ENCODE data around the gene ATRX. TPM values are rescaled to one million over a fixed set of nuclear protein-coding genes. Genes with fewer than 3 reads are reported as not detected.

The ATRX gene
- total RNA-seq, 4 donors from 2014 or later, result 22.8 to 249 (median 112) TPM

DNA sequence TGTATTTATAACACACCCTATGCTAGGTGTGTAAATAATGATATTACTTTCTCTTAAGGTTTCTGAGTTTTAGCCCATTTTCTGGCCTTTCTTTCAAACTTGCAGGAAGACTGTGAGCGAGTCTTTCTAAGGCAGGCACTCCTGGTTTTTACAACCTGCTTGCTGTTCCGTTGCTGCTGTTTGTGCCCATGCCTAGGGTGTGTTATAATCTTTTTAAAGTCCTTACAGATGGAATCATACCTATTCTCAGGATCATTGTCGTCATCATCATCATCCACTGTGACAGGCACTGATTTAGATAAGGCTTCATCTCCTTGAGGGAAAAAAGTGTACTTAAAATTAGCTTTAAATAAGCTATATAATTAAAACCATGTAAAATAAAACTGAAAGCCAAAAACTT is 110.0 kb downstream of the ATRX start:
- no peak for TF ChIP-seq POLR2A (IDR thresholded peaks at IDR 0.05)
- TF ChIP-seq CTCF (IDR thresholded peaks at IDR 0.05), result no peak
- Histone ChIP-seq H3K36me3 (no peaks in the 10 kb centered on the region), H3K27me3 (no peaks in the 10 kb centered on the region), H3K4me3 (no peak overlapping the region), H3K4me1 (no peaks in the 10 kb centered on the region), H3K27ac (no peak overlapping the region), H3K9me3 (no peaks in the 10 kb centered on the region)
- intact Hi-C loops (cut with DNase I; ENCODE audit: low total_unique reads), result no loop called here
- DNase-seq, result no peak

GRCh38 chrX:77668391-77669237 is 117.4 kb downstream of the ATRX start:
- no peak overlapping the region for H3K27ac ChIP-seq
- TF ChIP-seq POLR2A (IDR thresholded peaks at IDR 0.05) (no peak), CTCF (IDR thresholded peaks at IDR 0.05) (no peak)
- H3K36me3 ChIP-seq, result no peaks in the 10 kb centered on the region
- no peak for DNase-seq
- no peaks in the 10 kb centered on the region for H3K9me3 ChIP-seq
- no peaks in the 10 kb centered on the region for H3K4me1 ChIP-seq
- H3K4me3 ChIP-seq, result no peak overlapping the region
- H3K27me3 ChIP-seq, result no peaks in the 10 kb centered on the region
- intact Hi-C loops (cut with DNase I; ENCODE audit: low total_unique reads), result no loop called here

- H3K4me3 ChIP-seq, result no peak overlapping the region
- no peak for DNase-seq
- no peaks in the 10 kb centered on the region for H3K36me3 ChIP-seq
- H3K4me1 ChIP-seq, result no peaks in the 10 kb centered on the region
- TF ChIP-seq CTCF (IDR thresholded peaks at IDR 0.05), result no peak
- no peak for TF ChIP-seq POLR2A (IDR thresholded peaks at IDR 0.05)
- no peaks in the 10 kb centered on the region for H3K9me3 ChIP-seq
- no peaks in the 10 kb centered on the region for H3K27me3 ChIP-seq
- H3K27ac ChIP-seq, result no peak overlapping the region
- intact Hi-C loops (cut with DNase I; ENCODE audit: low total_unique reads), result no loop called here
These were observed 127.1 kb downstream of the ATRX start for GRCh38 chrX:77658886-77659285.

- no peaks in the 10 kb centered on the region for H3K36me3 ChIP-seq
- no peaks in the 10 kb centered on the region for H3K4me1 ChIP-seq
- H3K4me3 ChIP-seq, result no peak overlapping the region
- intact Hi-C loops (cut with DNase I; ENCODE audit: low total_unique reads), result no loop called here
- DNase-seq, result no peak
- H3K27ac ChIP-seq, result no peak overlapping the region
- H3K9me3 ChIP-seq, result no peaks in the 10 kb centered on the region
- H3K27me3 ChIP-seq, result no peaks in the 10 kb centered on the region
- TF ChIP-seq POLR2A (IDR thresholded peaks at IDR 0.05) (no peak), CTCF (IDR thresholded peaks at IDR 0.05) (no peak)
These were observed 133.9 kb downstream of the ATRX start for GRCh38 chrX:77652095-77652494.

GRCh38 chrX:77640702-77641101 is 145.3 kb downstream of the ATRX start:
- intact Hi-C loops (cut with DNase I; ENCODE audit: low total_unique reads), result no loop called here
- H3K9me3 ChIP-seq, result no peaks in the 10 kb centered on the region
- no peaks in the 10 kb centered on the region for H3K27me3 ChIP-seq
- no peaks in the 10 kb centered on the region for H3K4me1 ChIP-seq
- H3K27ac ChIP-seq, result no peak overlapping the region
- no peak overlapping the region for H3K4me3 ChIP-seq
- DNase-seq, result no peak
- H3K36me3 ChIP-seq, result no peaks in the 10 kb centered on the region
- TF ChIP-seq CTCF (IDR thresholded peaks at IDR 0.05), result no peak
- no peak for TF ChIP-seq POLR2A (IDR thresholded peaks at IDR 0.05)
